Left renal cortex interstitium (tissue), 4 donors: ENCODE measurements around the gene TNK1. TPM values are rescaled to one million over a fixed set of nuclear protein-coding genes. Genes with fewer than 3 reads are reported as not detected.

Experiments
- DNase-seq, 4 donors: peaks; one replicate each; pipeline ENCODE4 v3.0.0-alpha.2; 2013; ENCODE audit warnings: low read depth in 4 of 4, low spot score in 2 of 4, missing footprints in 1 of 4
- polyA plus RNA-seq, 4 donors: library from polyadenylated mRNA; unstranded; fragments of 120-200 nt; gene quantifications; one replicate each; pipeline ENCODE4 v1.2.1, GENCODE V29; 2013; ENCODE audit not compliant: insufficient read length in 4 of 4

TNK1 gene
- polyA plus RNA-seq, 4 donors: 3.1 to 7.9 (median 5.7) TPM

- no peak for DNase-seq
Measured at GRCh38 chr17:7428557-7428956, 47.7 kb downstream of the TNK1 start, which contains the start of gene SPEM3. SPEM3 (plus strand) TSS chr17:7428857; CDS start chr17:7428903, 46 bp downstream.

DNA sequence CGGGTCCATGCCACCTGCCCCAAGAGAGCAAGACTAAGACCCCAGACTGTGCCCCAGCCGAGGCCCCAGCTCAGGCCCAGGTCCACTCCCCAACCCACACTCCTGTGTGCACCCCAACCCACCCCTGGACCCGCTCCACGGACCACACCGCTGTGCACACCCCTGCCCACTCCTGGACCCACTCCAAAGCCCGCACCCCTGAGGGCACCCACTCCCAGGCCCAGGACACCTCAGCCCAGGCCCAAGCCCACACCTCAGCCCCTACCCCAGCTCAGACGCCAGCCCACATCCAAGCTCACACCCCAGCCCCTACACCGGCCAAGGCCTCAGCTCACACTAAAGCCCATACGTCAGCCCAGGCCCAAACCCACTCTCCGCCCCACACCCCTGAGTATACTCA, 48.8 kb downstream of the TNK1 start:
- DNase-seq: no peak

DNA sequence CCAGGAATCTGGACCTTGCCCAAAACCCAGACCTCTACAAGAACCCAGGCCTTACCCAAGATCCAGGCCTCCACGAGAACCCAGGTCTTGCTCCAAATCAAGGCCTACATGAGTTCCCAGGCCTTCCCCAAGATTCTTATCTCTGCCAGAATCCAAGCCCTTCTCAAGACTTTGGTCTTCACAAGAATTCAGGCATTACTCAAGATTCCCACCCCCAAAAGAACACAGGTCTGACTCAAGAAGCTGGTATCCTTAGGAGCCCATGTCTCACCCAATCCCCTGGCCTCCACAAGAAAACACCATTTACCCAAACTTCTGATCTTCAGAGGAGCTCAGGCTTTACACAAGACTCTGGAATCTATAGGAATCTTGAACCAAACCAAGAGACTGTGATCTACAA, 50.3 kb downstream of the TNK1 start:
- no peak for DNase-seq

DNA sequence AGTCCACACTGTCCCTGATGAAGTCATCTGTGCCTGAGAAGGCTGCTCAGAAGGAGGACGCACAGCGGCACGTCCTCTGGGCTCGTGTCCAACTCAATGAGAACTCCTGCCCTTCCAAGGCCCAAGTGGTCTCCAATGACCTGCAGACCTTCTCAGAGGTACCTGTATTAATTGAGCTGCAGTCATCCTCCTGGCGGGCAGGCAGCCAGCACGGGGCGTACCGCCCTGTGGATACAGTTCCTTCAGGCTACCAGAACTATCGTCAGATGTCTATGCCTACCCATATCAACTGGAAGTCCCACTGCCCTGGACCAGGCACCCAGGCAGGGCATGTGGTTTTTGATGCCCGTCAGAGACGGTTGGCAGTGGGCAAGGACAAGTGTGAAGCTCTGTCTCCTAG, 51.4 kb downstream of the TNK1 start:
- DNase-seq: no peak

DNA sequence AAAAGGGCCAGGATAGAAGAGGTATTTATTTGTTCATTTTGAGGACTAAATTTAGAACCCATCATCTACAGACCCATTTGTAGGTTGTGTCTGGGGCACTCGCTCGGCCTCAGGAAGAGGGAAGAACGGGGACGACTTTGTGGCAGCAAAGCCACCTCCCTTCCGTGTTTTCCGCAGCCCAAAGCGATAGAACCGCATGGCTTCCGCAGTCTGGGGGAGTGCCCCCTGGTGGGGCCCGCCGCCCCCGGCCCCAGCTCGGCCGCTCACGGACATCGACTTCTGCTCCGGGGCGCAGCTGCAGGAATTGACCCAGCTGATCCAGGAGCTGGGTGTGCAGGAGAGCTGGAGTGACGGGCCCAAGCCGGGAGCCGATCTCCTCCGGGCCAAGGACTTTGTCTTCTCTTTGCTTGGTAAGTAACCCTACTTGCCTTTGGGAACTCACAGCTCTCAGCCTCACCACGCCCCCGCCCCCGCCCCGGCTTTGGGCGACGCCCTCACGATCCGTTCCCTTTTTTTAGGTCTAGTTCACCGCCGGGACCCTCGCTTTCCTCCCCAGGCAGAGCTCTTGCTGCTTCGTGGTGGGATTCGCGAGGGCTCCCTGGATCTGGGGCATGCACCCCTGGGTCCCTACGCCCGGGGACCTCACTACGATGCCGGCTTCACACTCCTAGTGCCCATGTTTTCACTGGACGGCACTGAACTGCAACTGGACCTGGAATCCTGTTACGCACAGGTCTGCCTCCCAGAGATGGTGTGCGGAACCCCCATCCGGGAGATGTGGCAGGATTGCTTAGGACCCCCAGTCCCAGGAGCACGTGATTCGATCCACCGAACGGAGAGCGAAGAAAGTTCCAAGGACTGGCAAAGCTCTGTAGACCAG, 55.0 kb downstream of the TNK1 start:
- peak in 1 of 4 donors; percentile 21 for DNase-seq

DNA sequence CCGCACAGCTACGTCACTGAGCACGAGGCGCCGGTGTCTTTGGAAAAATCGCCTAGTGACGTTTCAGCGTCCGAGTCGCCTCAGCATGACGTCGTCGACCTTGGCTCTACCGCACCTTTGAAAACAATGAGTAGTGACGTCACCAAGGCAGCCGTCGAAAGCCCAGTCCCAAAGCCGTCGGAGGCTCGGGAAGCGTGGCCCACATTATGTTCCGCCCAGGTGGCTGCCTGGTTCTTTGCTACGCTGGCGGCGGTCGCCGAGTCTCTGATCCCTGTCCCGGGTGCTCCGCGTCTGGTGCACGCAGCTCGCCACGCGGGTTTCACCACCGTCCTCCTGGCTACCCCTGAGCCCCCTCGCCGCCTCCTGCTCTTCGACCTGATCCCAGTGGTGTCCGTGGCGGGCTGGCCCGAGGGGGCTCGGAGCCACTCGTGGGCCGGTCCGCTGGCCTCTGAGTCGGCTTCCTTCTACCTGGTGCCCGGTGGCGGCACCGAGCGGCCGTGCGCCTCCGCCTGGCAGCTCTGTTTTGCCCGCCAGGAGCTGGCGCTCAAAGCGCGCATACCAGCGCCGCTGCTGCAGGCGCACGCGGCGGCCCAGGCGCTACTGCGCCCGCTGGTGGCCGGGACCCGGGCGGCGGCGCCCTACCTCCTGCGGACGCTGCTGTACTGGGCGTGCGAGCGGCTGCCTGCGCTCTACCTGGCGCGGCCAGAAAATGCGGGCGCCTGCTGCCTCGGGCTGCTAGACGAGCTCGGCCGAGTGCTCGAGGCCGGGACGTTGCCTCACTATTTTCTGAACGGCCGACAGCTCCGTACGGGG, 55.9 kb downstream of the TNK1 start:
- peak in 2 of 4 donors; percentile 66 to 73 for DNase-seq

DNA sequence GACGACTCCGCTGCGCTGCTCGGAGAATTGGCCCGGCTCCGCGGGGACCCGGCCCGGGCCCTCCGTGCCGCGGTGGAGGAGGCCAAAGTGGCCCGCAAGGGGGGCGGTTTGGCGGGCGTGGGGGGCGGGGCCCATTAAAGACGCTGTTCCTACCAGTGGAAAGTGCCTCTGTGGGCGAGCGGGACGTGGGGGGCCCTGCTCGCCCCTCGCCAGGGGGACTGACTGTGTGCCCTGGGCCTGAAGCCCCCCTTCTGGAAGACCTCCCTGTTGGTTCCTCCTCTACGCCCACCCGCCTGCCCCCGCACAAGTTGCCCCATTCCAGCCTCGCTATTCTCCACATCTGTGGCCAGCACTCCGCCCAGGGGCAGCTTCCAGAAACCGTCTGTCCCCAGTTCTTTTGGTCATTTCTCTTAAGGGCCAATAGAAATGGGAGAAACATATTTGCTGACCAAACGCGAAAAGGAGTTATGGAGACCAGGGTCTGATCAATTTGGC, 56.5 kb downstream of the TNK1 start:
- DNase-seq: no peak

- peak in 2 of 4 donors; percentile 28 to 42 for DNase-seq
Measured at GRCh38 chr17:7437950-7438614, 57.2 kb downstream of the TNK1 start.

DNA sequence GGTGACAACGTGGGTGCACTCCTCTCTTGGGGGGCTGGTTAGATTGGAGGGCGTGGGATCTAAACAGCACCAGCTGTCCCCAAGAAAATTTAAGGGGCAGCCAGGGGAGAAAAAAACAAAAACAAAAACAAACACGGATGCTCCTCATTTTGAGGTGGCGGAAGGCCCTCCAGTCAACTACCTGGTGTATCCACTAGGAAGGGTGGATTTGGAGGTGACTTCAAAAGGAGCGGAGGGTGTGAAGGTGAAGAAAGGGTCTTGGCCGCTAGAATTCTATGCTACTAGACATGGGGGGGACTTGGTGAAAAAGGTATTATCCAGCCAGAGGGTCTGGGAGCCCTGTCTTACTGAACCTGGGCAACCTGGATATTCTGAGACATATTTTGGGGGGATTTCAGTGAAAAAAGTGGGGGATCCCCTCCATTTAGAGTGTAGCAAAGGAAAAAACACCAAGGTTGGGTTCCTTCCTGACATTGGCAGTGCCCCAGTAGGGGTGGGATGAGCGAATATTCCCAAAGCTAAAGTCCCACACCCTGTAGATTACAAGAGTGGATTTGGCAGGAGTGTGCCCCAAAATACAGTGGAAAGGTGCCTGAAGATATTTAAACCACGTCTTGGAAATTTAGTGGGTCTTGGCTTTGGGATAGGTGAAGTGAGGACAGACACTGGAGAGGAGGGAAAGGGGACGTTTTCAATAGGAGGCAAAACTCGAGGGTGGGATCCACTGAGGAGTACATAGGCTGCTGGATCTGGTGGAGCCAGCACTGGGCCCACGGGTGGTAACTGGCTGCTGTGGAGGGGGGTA, 58.0 kb downstream of the TNK1 start:
- DNase-seq: no peak

Other genes starting within 250 kb of the TNK1 start
- gene ASGR1, start 201.7 kb upstream of the TNK1 start, polyA plus RNA-seq: 10 to 100 TPM in 1 of 4 donors, 1 to 10 TPM in 3; 6.3 to 10.1 (median 8.3) TPM
- 10 to 100 TPM; 21.1 to 53.3 (median 39.1) TPM for gene DLG4, start 161.3 kb upstream of the TNK1 start, polyA plus RNA-seq
- 100 to 1,000 TPM; 409 to 581 (median 511) TPM for gene ACADVL, start 161.2 kb upstream of the TNK1 start, polyA plus RNA-seq
- gene DVL2, start 146.6 kb upstream of the TNK1 start, polyA plus RNA-seq: 10 to 100 TPM; 47.7 to 78.0 (median 62.9) TPM
- 10 to 100 TPM; 51.8 to 74.3 (median 60.9) TPM for gene PHF23, start 141.6 kb upstream of the TNK1 start, polyA plus RNA-seq
- 100 to 1,000 TPM; 396 to 619 (median 451) TPM for gene GABARAP, start 138.6 kb upstream of the TNK1 start, polyA plus RNA-seq
- 100 to 1,000 TPM; 136 to 149 (median 141) TPM for gene CTDNEP1, start 129.4 kb upstream of the TNK1 start, polyA plus RNA-seq
- gene ELP5, start 128.9 kb upstream of the TNK1 start, polyA plus RNA-seq: 10 to 100 TPM; 43.7 to 61.9 (median 50.9) TPM
- 10 to 100 TPM; 47.1 to 59.9 (median 55.1) TPM for gene CLDN7, start 118.6 kb upstream of the TNK1 start, polyA plus RNA-seq
- gene SLC2A4, start 99.4 kb upstream of the TNK1 start, polyA plus RNA-seq: 1 to 10 TPM; 2.2 to 2.8 (median 2.5) TPM
- 1 to 10 TPM; 2.5 to 5.3 (median 3.1) TPM for gene YBX2, start 86.5 kb upstream of the TNK1 start, polyA plus RNA-seq
- gene EIF5A, start 73.5 kb upstream of the TNK1 start, polyA plus RNA-seq: 100 to 1,000 TPM; 286 to 397 (median 312) TPM
- 100 to 1,000 TPM in 1 of 4 donors, 10 to 100 TPM in 3; 88.7 to 115 (median 95.8) TPM for gene GPS2, start 65.7 kb upstream of the TNK1 start, polyA plus RNA-seq
- 10 to 100 TPM; 25.4 to 39.7 (median 31.4) TPM for gene NEURL4, start 51.8 kb upstream of the TNK1 start, polyA plus RNA-seq
- gene ACAP1, start 44.6 kb upstream of the TNK1 start, polyA plus RNA-seq: 10 to 100 TPM in 2 of 4 donors, 1 to 10 TPM in 2; 7.3 to 10.9 (median 10.0) TPM
- 10 to 100 TPM; 11.2 to 13.9 (median 12.5) TPM for gene KCTD11, start 28.9 kb upstream of the TNK1 start, polyA plus RNA-seq
- not detected for gene TMEM95, start 25.9 kb upstream of the TNK1 start, polyA plus RNA-seq
- gene PLSCR3, start 13.4 kb downstream of the TNK1 start, polyA plus RNA-seq: 10 to 100 TPM; 27.8 to 51.2 (median 41.2) TPM
- 100 to 1,000 TPM in 1 of 4 donors, 10 to 100 TPM in 3; 82.2 to 108 (median 90.2) TPM for gene TMEM256, start 23.0 kb downstream of the TNK1 start, polyA plus RNA-seq
- 10 to 100 TPM; 17.5 to 38.6 (median 30.2) TPM for gene NLGN2, start 26.8 kb downstream of the TNK1 start, polyA plus RNA-seq
- not detected for gene SPEM1, start 39.2 kb downstream of the TNK1 start, polyA plus RNA-seq
- gene SPEM2, start 44.5 kb downstream of the TNK1 start, polyA plus RNA-seq: under 1 TPM in 1 of 4 donors, not detected in 3; 0.06 TPM
- not detected for gene SPEM3, start 47.8 kb downstream of the TNK1 start, polyA plus RNA-seq
- 1 to 10 TPM; 3.7 to 5.7 (median 4.8) TPM for gene TMEM102, start 54.3 kb downstream of the TNK1 start, polyA plus RNA-seq
- 1 to 10 TPM; 6.1 to 6.9 (median 6.4) TPM for gene FGF11, start 58.4 kb downstream of the TNK1 start, polyA plus RNA-seq
- gene CHRNB1, start 64.0 kb downstream of the TNK1 start, polyA plus RNA-seq: 10 to 100 TPM; 10.3 to 10.8 (median 10.6) TPM
- 10 to 100 TPM; 38.6 to 50.6 (median 44.2) TPM for gene ZBTB4, start 98.5 kb downstream of the TNK1 start, polyA plus RNA-seq
- under 1 TPM in 2 of 4 donors, not detected in 2; 0.46 to 0.72 TPM for gene SLC35G6, start 100.4 kb downstream of the TNK1 start, polyA plus RNA-seq
- gene POLR2A, start 103.3 kb downstream of the TNK1 start, polyA plus RNA-seq: 100 to 1,000 TPM; 101 to 163 (median 116) TPM
- 10 to 100 TPM; 21.7 to 32.3 (median 28.3) TPM for gene TNFSF12, start 168.0 kb downstream of the TNK1 start, polyA plus RNA-seq
- gene TNFSF13, start 177.7 kb downstream of the TNK1 start, polyA plus RNA-seq: 10 to 100 TPM; 12.8 to 15.9 (median 14.5) TPM
- 10 to 100 TPM; 60.8 to 81.3 (median 74.9) TPM for gene SENP3, start 180.8 kb downstream of the TNK1 start, polyA plus RNA-seq
- gene CD68, start 198.5 kb downstream of the TNK1 start, polyA plus RNA-seq: 10 to 100 TPM; 33.6 to 64.0 (median 57.2) TPM
- 100 to 1,000 TPM; 102 to 125 (median 121) TPM for gene MPDU1, start 202.8 kb downstream of the TNK1 start, polyA plus RNA-seq
- 1 to 10 TPM; 3.0 to 5.6 (median 4.0) TPM for gene SOX15, start 209.0 kb downstream of the TNK1 start, polyA plus RNA-seq
- 10 to 100 TPM; 46.3 to 56.5 (median 52.4) TPM for gene FXR2, start 233.8 kb downstream of the TNK1 start, polyA plus RNA-seq
- 100 to 1,000 TPM; 127 to 157 (median 133) TPM for gene SAT2, start 246.7 kb downstream of the TNK1 start, polyA plus RNA-seq
- gene SHBG, start 249.0 kb downstream of the TNK1 start, polyA plus RNA-seq: 1 to 10 TPM; 3.0 to 5.1 (median 4.0) TPM